Activated T-helper 2 cell treated with anti-CD3 and anti-CD28 coated beads, Interferon-gamma antibody, Interleukin-2, Interleukin-4, amounts not matched to agents 10 μg/mL and 5 μg/mL and 100 μg/mL, durations not matched to agents 14 hours and 24 hours and 36 hours (primary cell): ENCODE measurements around the gene PRAMEF20. TPM values are rescaled to one million over a fixed set of nuclear protein-coding genes. Genes with fewer than 3 reads are reported as not detected.

Experiments used
- total RNA-seq: library from RNA; stranded (reverse); gene quantifications from 2 replicates; pipeline ENCODE4 v1.2.3, GENCODE V29; 2022

The PRAMEF20 gene
- total RNA-seq, 1 donor from 2014 or later = not detected

Other genes starting within 250 kb of the PRAMEF20 start
- not detected in 2 replicates for gene HNRNPCL4, start 244.8 kb upstream of the PRAMEF20 start, total RNA-seq
- gene PRAMEF9, start 238.6 kb upstream of the PRAMEF20 start, total RNA-seq = not detected in 2 replicates
- not detected in 2 replicates for gene PRAMEF13, start 209.0 kb upstream of the PRAMEF20 start, total RNA-seq
- gene PRAMEF18, start 184.3 kb upstream of the PRAMEF20 start, total RNA-seq = not detected in 2 replicates
- gene PRAMEF5, start 156.3 kb upstream of the PRAMEF20 start, total RNA-seq = not detected in 2 replicates
- not detected in 2 replicates for gene PRAMEF8, start 125.3 kb upstream of the PRAMEF20 start, total RNA-seq
- not detected in 2 replicates for gene PRAMEF33, start 106.9 kb upstream of the PRAMEF20 start, total RNA-seq
- gene PRAMEF15, start 94.9 kb upstream of the PRAMEF20 start, total RNA-seq = not detected in 2 replicates
- not detected in 2 replicates for gene PRAMEF14, start 63.3 kb upstream of the PRAMEF20 start, total RNA-seq
- not detected in 2 replicates for gene PRAMEF19, start 38.5 kb upstream of the PRAMEF20 start, total RNA-seq
- gene PRAMEF17, start 20.8 kb upstream of the PRAMEF20 start, total RNA-seq = not detected in 2 replicates
- not detected in 2 replicates for gene LRRC38, start 103.6 kb downstream of the PRAMEF20 start, total RNA-seq
- gene PDPN, start 173.4 kb downstream of the PRAMEF20 start, total RNA-seq = not detected in 2 replicates